ENCODE data around the gene PRPF40B. TPM values are rescaled to one million over a fixed set of nuclear protein-coding genes. Genes with fewer than 3 reads are reported as not detected.

Gene PRPF40B
- total RNA-seq, 1 experiment from 2014 or later, result 33.3 TPM

- CTCF ChIA-PET, result interaction anchor here (0.6 to 2.5 kb wide), 24 partner anchors 10 to 657 kb away, joined by 3 to 35 read pairs (median 4); partner anchors contain the start of genes BCDIN3D, SPATS2, TMBIM6 and TUBA1B
- Mint-ChIP-seq H3K36me3 (ENCODE audit: insufficient read depth, unreplicated experiment) (no peaks in the 10 kb centered on the region), H3K4me3 (ENCODE audit: unreplicated experiment) (peak overlapping the region; percentile 82), H3K9me3 (ENCODE audit: unreplicated experiment) (no peaks in the 10 kb centered on the region), H3K27me3 (ENCODE audit: insufficient read depth, unreplicated experiment) (no peaks in the 10 kb centered on the region), H3K27ac (ENCODE audit: unreplicated experiment) (peak overlapping the region; percentile 77), H3K4me1 (ENCODE audit: low read depth, unreplicated experiment) (peaks cover 36% of the 10 kb centered on the region)
- peak overlapping the region; percentile 66 for H3K4me3 ChIP-seq (ENCODE audit: low read depth, low read length)
- H3K27me3 ChIP-seq (replicated peaks; ENCODE audit: control insufficient read depth, insufficient read depth, low read length), result no peaks in the 10 kb centered on the region
- no peaks in the 10 kb centered on the region for H3K36me3 ChIP-seq (ENCODE audit: control insufficient read depth, insufficient read depth, low read length)
- TF ChIP-seq CTCF (IDR thresholded peaks at IDR 0.05; ENCODE audit: insufficient read depth in 1 of 2, low read depth in 1 of 2, low read length in 1 of 2, severe bottlenecking in 1 of 2, unreplicated experiment in 1 of 2), result no peak
- BruUV-seq (replicated peaks), result TSS peak; percentile 92
- intact Hi-C loops (cut with micrococcal nuclease; ENCODE audit: unreplicated experiment), result loop anchor here (1.0 to 2.0 kb wide), 5 partner anchors 10 to 264 kb away; partner anchors contain the start of gene MCRS1
- POLR2A ChIA-PET, result interaction anchor here (0.6 to 2.3 kb wide), 9 partner anchors 20 to 358 kb away, joined by 3 to 15 read pairs (median 5); partner anchors contain the start of genes SPATS2, TMBIM6, TROAP and TUBA1C
- DNase-seq, result peak in 1 of 2 experiments; percentile 49
- H3K4me1 ChIP-seq, result peaks cover 39% of the 10 kb centered on the region
- no peaks in the 10 kb centered on the region for H3K9me3 ChIP-seq
Observed at GRCh38 chr12:49622501-49623141, 740 bp upstream of the PRPF40B start.

DNA sequence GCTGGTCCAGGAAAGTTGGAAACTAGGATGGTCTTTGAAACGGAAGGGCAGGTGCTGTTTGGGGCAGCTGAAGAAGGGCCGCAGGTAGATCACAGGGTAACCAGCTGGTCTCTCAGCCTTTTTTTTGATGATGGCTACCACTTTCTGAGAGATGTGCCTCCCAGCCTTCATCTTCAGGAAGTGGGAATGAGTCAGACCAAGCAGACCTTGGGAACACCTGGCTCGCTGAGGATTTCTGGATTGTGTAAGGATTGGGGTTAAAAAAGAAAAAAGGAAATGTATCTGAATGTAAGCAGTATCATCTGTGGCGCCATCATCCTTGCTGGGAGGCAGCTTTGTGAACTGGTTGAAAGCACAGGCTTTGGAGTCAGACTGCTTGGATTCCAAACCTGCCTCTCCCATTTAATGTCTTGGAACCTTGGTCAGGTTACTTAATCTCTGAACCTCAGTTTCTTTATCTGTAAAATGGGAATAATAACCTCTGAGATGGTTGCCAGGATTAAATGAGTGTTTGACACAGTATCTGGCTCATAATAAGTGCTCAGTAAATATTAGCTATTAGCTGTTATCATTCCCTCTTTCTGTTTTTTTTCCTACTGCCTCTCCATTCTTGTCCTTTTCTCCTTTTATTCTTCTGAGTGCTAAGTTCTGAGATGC, 1.7 kb downstream of the PRPF40B start:
- H3K9me3 ChIP-seq, result no peaks in the 10 kb centered on the region
- Mint-ChIP-seq H3K4me3 (ENCODE audit: unreplicated experiment) (no peak overlapping the region), H3K36me3 (ENCODE audit: insufficient read depth, unreplicated experiment) (no peaks in the 10 kb centered on the region), H3K9me3 (ENCODE audit: unreplicated experiment) (no peaks in the 10 kb centered on the region), H3K27ac (ENCODE audit: unreplicated experiment) (no peak overlapping the region), H3K4me1 (ENCODE audit: low read depth, unreplicated experiment) (peaks cover 17% of the 10 kb centered on the region), H3K27me3 (ENCODE audit: insufficient read depth, unreplicated experiment) (no peaks in the 10 kb centered on the region)
- H3K27me3 ChIP-seq (replicated peaks; ENCODE audit: control insufficient read depth, insufficient read depth, low read length), result no peaks in the 10 kb centered on the region
- ChIA-PET POLR2A (no interaction called here), CTCF (interaction anchor here (0.6 to 0.7 kb wide), 3 partner anchors 10 to 116 kb away, joined by 3 to 7 read pairs (median 5); partner anchors contain the start of gene TMBIM6)
- H3K36me3 ChIP-seq (ENCODE audit: control insufficient read depth, insufficient read depth, low read length), result no peaks in the 10 kb centered on the region
- no TSS peak for BruUV-seq (replicated peaks)
- intact Hi-C loops (cut with micrococcal nuclease; ENCODE audit: unreplicated experiment), result no loop called here
- DNase-seq, result peak in 1 of 2 experiments; percentile 25
- peaks cover 17% of the 10 kb centered on the region for H3K4me1 ChIP-seq
- no peak overlapping the region for H3K4me3 ChIP-seq (ENCODE audit: low read depth, low read length)
- TF ChIP-seq CTCF (IDR thresholded peaks at IDR 0.05; ENCODE audit: insufficient read depth in 1 of 2, low read depth in 1 of 2, low read length in 1 of 2, severe bottlenecking in 1 of 2, unreplicated experiment in 1 of 2), result no peak

DNA sequence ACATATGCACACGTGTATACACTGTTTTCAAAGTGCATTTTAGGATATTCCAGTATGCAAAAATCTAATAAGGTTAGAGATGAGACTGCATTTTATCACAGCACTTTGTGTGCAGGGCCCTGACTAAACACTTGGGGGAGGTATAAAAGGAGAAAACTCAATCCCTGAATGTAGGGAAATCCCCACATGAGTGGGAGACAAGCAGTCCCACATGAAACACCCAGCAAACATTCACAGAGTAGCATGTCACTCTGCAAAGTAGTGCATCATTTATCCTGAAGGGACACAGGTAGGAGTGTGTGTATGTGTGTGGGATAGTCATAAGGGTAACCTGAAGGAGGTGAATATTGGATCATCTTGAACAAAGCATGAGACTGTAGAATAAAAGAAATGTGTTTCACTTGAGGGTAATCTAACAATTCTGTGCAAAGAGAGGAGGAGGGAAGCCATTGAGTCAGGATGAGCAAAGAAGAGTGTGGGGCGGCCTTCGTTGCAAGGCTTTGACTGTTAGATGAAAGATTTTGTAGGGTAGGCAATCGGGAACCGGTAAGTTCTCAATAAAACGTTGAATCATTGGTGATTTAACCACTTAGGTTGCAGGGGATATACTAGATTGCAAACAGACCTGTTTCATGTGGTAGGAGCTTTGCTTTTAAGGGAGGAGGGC, 2.9 kb downstream of the PRPF40B start:
- DNase-seq, result peak in 1 of 2 experiments; percentile 10
- Mint-ChIP-seq H3K36me3 (ENCODE audit: insufficient read depth, unreplicated experiment) (no peaks in the 10 kb centered on the region), H3K9me3 (ENCODE audit: unreplicated experiment) (no peaks in the 10 kb centered on the region), H3K4me1 (ENCODE audit: low read depth, unreplicated experiment) (peaks cover 13% of the 10 kb centered on the region), H3K4me3 (ENCODE audit: unreplicated experiment) (no peak overlapping the region), H3K27me3 (ENCODE audit: insufficient read depth, unreplicated experiment) (no peaks in the 10 kb centered on the region), H3K27ac (ENCODE audit: unreplicated experiment) (no peak overlapping the region)
- Histone ChIP-seq H3K36me3 (ENCODE audit: control insufficient read depth, insufficient read depth, low read length) (no peaks in the 10 kb centered on the region), H3K4me3 (ENCODE audit: low read depth, low read length) (no peak overlapping the region), H3K27me3 (replicated peaks; ENCODE audit: control insufficient read depth, insufficient read depth, low read length) (no peaks in the 10 kb centered on the region), H3K9me3 (no peaks in the 10 kb centered on the region), H3K4me1 (peaks cover 4% of the 10 kb centered on the region)
- BruUV-seq (replicated peaks), result no TSS peak
- CTCF ChIA-PET, result no interaction called here
- TF ChIP-seq CTCF (IDR thresholded peaks at IDR 0.05; ENCODE audit: insufficient read depth in 1 of 2, low read depth in 1 of 2, low read length in 1 of 2, severe bottlenecking in 1 of 2, unreplicated experiment in 1 of 2), result no peak
- intact Hi-C loops (cut with micrococcal nuclease; ENCODE audit: unreplicated experiment), result no loop called here
- POLR2A ChIA-PET, result no interaction called here
